H1 (cell line): ENCODE measurements around the gene COQ5. TPM values are rescaled to one million over a fixed set of nuclear protein-coding genes. Genes with fewer than 3 reads are reported as not detected.

Experiments used
- CTCF ChIA-PET: fragments of 300-600 bp; sonication (Branson Sonifier 250); formaldehyde crosslinking; loops from one replicate; lab custom pipeline; 2021; ENCODE audit not compliant: partially characterized antibody; lab: Charles Lee
- POLR2A ChIA-PET: fragments of 300-600 bp; sonication (Branson Sonifier 250); formaldehyde crosslinking; loops from one replicate; lab custom pipeline; 2021; ENCODE audit warnings: inconsistent platforms; ENCODE audit not compliant: partially characterized antibody; lab: Charles Lee
- DNase-seq, 2 experiments: peaks; one replicate each; pipeline versions ENCODE4 v3.0.0 to v3.0.0-alpha.2; 2010 to 2022; ENCODE audit warnings: low spot score in 2 of 2, low read depth in 1 of 2, mixed read lengths in 1 of 2
- FAIRE-seq: peaks from 2 replicates; lab custom pipeline; 2011; peaks lifted over from hg19 to GRCh38; lab: Jason Lieb, UNC
- H2AFZ ChIP-seq: 2 replicates; pipeline ENCODE4 v1.8.1; 2012; ENCODE audit warnings: low read length, inconsistent platforms
- H2AK5ac ChIP-seq: 2 replicates; pipeline ENCODE4 v1.6.1; 2013; ENCODE audit warnings: low read depth, low read length
- H2BK120ac ChIP-seq: replicated peaks from 2 replicates; pipeline ENCODE3; 2013; ENCODE audit warnings: low read depth, low read length, inconsistent platforms
- H2BK12ac ChIP-seq: 2 replicates; pipeline ENCODE4 v1.6.1; 2013; ENCODE audit warnings: low read depth, low read length
- H2BK15ac ChIP-seq: 2 replicates; pipeline ENCODE4 v1.6.1; 2013; ENCODE audit warnings: low read length
- H2BK20ac ChIP-seq: 2 replicates; pipeline ENCODE4 v1.6.1; 2013; ENCODE audit warnings: low read length
- H2BK5ac ChIP-seq: 2 replicates; pipeline ENCODE4 v1.6.1; 2013; ENCODE audit warnings: low read depth, low read length
- H3K14ac ChIP-seq: 2 replicates; pipeline ENCODE4 v1.6.1; 2013; ENCODE audit warnings: inconsistent platforms; ENCODE audit not compliant: insufficient read length
- H3K18ac ChIP-seq: 2 replicates; pipeline ENCODE4 v1.6.1; 2013; ENCODE audit warnings: low read length; ENCODE audit errors: extremely low read depth
- H3K23ac ChIP-seq: 2 replicates; pipeline ENCODE4 v1.6.1; 2013; ENCODE audit warnings: inconsistent platforms; ENCODE audit not compliant: insufficient read length
- H3K23me2 ChIP-seq: 2 replicates; pipeline ENCODE4 v1.6.1; 2013; ENCODE audit warnings: low read depth, low read length
- H3K27ac ChIP-seq: 2 replicates; pipeline ENCODE4 v1.6.1; 2011; ENCODE audit warnings: low read depth, low read length, inconsistent platforms
- H3K27me3 ChIP-seq, 4 experiments: replicated peaks in 1 of 4; 1 replicate in 1 of 4; 2 replicates in 3 of 4; pipeline versions ENCODE4 v1.6.1 to v1.8.1; 2011 to 2013; ENCODE audit warnings: low read length in 3 of 4, mild to moderate bottlenecking in 3 of 4, inconsistent platforms in 2 of 4, mixed read lengths in 2 of 4, moderate library complexity in 1 of 4; ENCODE audit not compliant: control insufficient read depth in 3 of 4, insufficient read depth in 3 of 4; ENCODE audit errors: extremely low read depth in 1 of 4
- H3K36me3 ChIP-seq, 4 experiments: 2 replicates each; pipeline versions ENCODE4 v1.6.1 to v1.8.1; 2011 to 2013; ENCODE audit warnings: mild to moderate bottlenecking in 4 of 4, low read length in 3 of 4, moderate library complexity in 2 of 4, control low read depth in 1 of 4, inconsistent platforms in 1 of 4; ENCODE audit not compliant: insufficient read depth in 4 of 4, control insufficient read depth in 2 of 4
- H3K4ac ChIP-seq: replicated peaks from 2 replicates; pipeline ENCODE3; 2013; ENCODE audit warnings: low read length, low read depth, mixed read lengths, inconsistent platforms; ENCODE audit not compliant: insufficient read length
- H3K4me1 ChIP-seq, 4 experiments: replicated peaks in 1 of 4; 1 replicate in 1 of 4; 2 replicates in 3 of 4; pipeline versions ENCODE4 v1.6.1 to v1.8.1; 2011 to 2013; ENCODE audit warnings: low read length in 3 of 4, inconsistent platforms in 2 of 4, mixed read lengths in 1 of 4; ENCODE audit not compliant: insufficient read depth in 4 of 4, control insufficient read depth in 3 of 4
- H3K4me2 ChIP-seq, 2 experiments: 2 replicates each; pipeline versions ENCODE4 v1.6.1 to v1.8.1; 2011 to 2013; ENCODE audit warnings: low read depth in 2 of 2, low read length in 2 of 2, control low read depth in 1 of 2, inconsistent platforms in 1 of 2, mild to moderate bottlenecking in 1 of 2; ENCODE audit not compliant: insufficient read depth in 1 of 2
- H3K4me3 ChIP-seq, 4 experiments: fragments of 200-600, 300-600 bp in 1 of 4; sonication (generic), shearing (Covaris generic), sonication (Bioruptor Twin) in 1 of 4; 2 replicates each; pipeline versions ENCODE4 v1.5.1 to v1.8.1; 2011 to 2016; ENCODE audit warnings: low read length in 4 of 4, low read depth in 3 of 4, control low read depth in 2 of 4, inconsistent platforms in 2 of 4, mild to moderate bottlenecking in 2 of 4, mixed read lengths in 1 of 4, moderate library complexity in 1 of 4; ENCODE audit not compliant: insufficient read depth in 2 of 4; ENCODE audit errors: extremely low read depth in 1 of 4
- H3K56ac ChIP-seq: replicated peaks from 2 replicates; pipeline ENCODE3; 2013; ENCODE audit warnings: low read depth, mild to moderate bottlenecking, mixed read lengths, low read length, inconsistent platforms; ENCODE audit not compliant: insufficient read length
- H3K79me1 ChIP-seq: 2 replicates; pipeline ENCODE4 v1.6.1; 2013; ENCODE audit warnings: low read depth, low read length, control low read depth
- H3K79me2 ChIP-seq, 2 experiments: 2 replicates each; pipeline versions ENCODE4 v1.6.1 to v1.8.1; 2012 to 2013; ENCODE audit warnings: low read length in 2 of 2, mild to moderate bottlenecking in 2 of 2, inconsistent platforms in 1 of 2; ENCODE audit not compliant: insufficient read depth in 2 of 2, control insufficient read depth in 1 of 2
- H3K9ac ChIP-seq, 4 experiments: replicated peaks in 1 of 4; 1 replicate in 1 of 4; 2 replicates in 3 of 4; pipeline versions ENCODE4 v1.6.1 to v1.8.1; 2011 to 2013; ENCODE audit warnings: low read depth in 3 of 4, low read length in 3 of 4, control low read depth in 2 of 4, mild to moderate bottlenecking in 2 of 4, moderate library complexity in 2 of 4, inconsistent platforms in 1 of 4; ENCODE audit errors: extremely low read depth in 1 of 4
- H3K9me3 ChIP-seq, 2 experiments: 2 replicates each; pipeline versions ENCODE4 v1.6.1 to v1.8.1; 2012 to 2013; ENCODE audit warnings: mild to moderate bottlenecking in 2 of 2, moderate library complexity in 2 of 2, control low read depth in 1 of 2, inconsistent platforms in 1 of 2, low read depth in 1 of 2, low read length in 1 of 2, mixed read lengths in 1 of 2; ENCODE audit not compliant: insufficient read depth in 2 of 2
- H4K20me1 ChIP-seq, 2 experiments: replicated peaks in 1 of 2; 2 replicates each; pipeline versions ENCODE3 to v1.8.1; 2011 to 2013; ENCODE audit warnings: inconsistent platforms in 2 of 2, low read length in 2 of 2, mild to moderate bottlenecking in 1 of 2; ENCODE audit not compliant: insufficient read depth in 2 of 2, control insufficient read depth in 1 of 2
- H4K5ac ChIP-seq: 2 replicates; pipeline ENCODE4 v1.6.1; 2013; ENCODE audit warnings: low read length, low read depth, mixed read lengths, inconsistent platforms; ENCODE audit not compliant: insufficient read length
- H4K8ac ChIP-seq: 2 replicates; pipeline ENCODE4 v1.8.0; 2013; ENCODE audit warnings: mild to moderate bottlenecking, moderate library complexity, low read length, inconsistent platforms; ENCODE audit not compliant: insufficient read depth; ENCODE audit errors: extremely low read depth
- H4K91ac ChIP-seq: replicated peaks from 2 replicates; pipeline ENCODE3; 2013; ENCODE audit warnings: low read length, mixed read lengths, inconsistent platforms; ENCODE audit not compliant: insufficient read length
- BCL11A ChIP-seq, 2 experiments: IDR thresholded peaks; one replicate each; pipeline ENCODE4 v1.6.1; 2011; ENCODE audit warnings: low read depth in 2 of 2, low read length in 2 of 2, mild to moderate bottlenecking in 2 of 2
- CREB1 ChIP-seq: IDR thresholded peaks from 2 replicates; pipeline ENCODE4 v1.6.1; 2012; ENCODE audit warnings: inconsistent platforms
- EZH2 ChIP-seq: fragments of 200-600 bp; sonication (generic); IDR thresholded peaks from 2 replicates; pipeline ENCODE4 v1.7.1; 2012; ENCODE audit warnings: low read depth, mild to moderate bottlenecking, moderate library complexity, low read length, inconsistent platforms; ENCODE audit not compliant: severe bottlenecking
- JUND ChIP-seq: IDR thresholded peaks from 2 replicates; pipeline ENCODE4 v1.6.1; 2011; ENCODE audit warnings: mild to moderate bottlenecking, improper control_type of control experiment, low read length
- POLR2A ChIP-seq, 2 experiments: IDR thresholded peaks; 1 replicate in 1 of 2; 2 replicates in 1 of 2; pipeline ENCODE4 v1.6.1; 2011; ENCODE audit warnings: low read depth in 2 of 2, low read length in 2 of 2, mild to moderate bottlenecking in 2 of 2; ENCODE audit errors: control extremely low read depth in 1 of 2
- TAF7 ChIP-seq: optimal IDR thresholded peaks from 2 replicates; pipeline ENCODE3; 2011; ENCODE audit warnings: low read depth, mild to moderate bottlenecking, inconsistent platforms, low read length, moderate library complexity, borderline replicate concordance
- USF2 ChIP-seq: IDR thresholded peaks from 2 replicates; pipeline ENCODE4 v1.6.1; 2011; ENCODE audit warnings: low read length, improper control_type of control experiment
- WGBS, 2 experiments: shearing (Covaris generic) in 1 of 2; methylation state at CpG; one replicate each; pipeline versions ENCODE4 v1.1.6 to v1.1.7; 2013 to 2015; ENCODE audit warnings: low lambda C conversion rate in 2 of 2, mixed read lengths in 2 of 2, inconsistent platforms in 1 of 2, low coverage in 1 of 2, missing lambda C conversion rate in 1 of 2; ENCODE audit not compliant: insufficient replicate concordance in 2 of 2, insufficient coverage in 1 of 2, insufficient read length in 1 of 2; ENCODE audit errors: extremely low coverage in 1 of 2, missing lambda C conversion rate in 1 of 2; 5-methylcytosine and 5-hydroxymethylcytosine counted together
- polyA plus RNA-seq, 7 experiments: library from polyadenylated mRNA; depleted of rRNA in 3 of 7; stranded (reverse) in 5 of 7; unstranded in 2 of 7; fragments of >200 nt in 5 of 7; fragments of 200-250 nt in 2 of 7; gene quantifications; 1 replicate in 5 of 7; 2 replicates in 1 of 7; 4 replicates in 1 of 7; pipeline versions ENCODE4 v1.2.1 to v1.2.3, GENCODE V29; 2011 to 2013; ENCODE audit warnings: missing spikeins in 2 of 7, mixed read lengths in 2 of 7
- total RNA-seq: library from RNA; stranded (reverse); fragmentation: NEBNext Ultra II Directional; extraction: Animal tissue kit (Norgen Biotek cat#: 25700); gene quantifications from 2 replicates; pipeline ENCODE4 v1.2.1, GENCODE V29; 2021

Gene COQ5
- total and polyA plus RNA-seq, 2 of the 8 experiments (the other 6 are each of a cell fraction or from before 2014, with no cell fraction given) = 35.1 to 35.8 TPM

- POLR2A ChIA-PET = interaction anchor here (1.3 kb wide), 1 partner anchor 36 kb away, joined by 3 read pairs; no protein-coding TSS in a partner anchor
- Histone ChIP-seq H3K27me3 (no peaks in the 10 kb centered on the region), H2BK15ac (no peak overlapping the region), H2BK12ac (no peak overlapping the region), H2AK5ac (no peak overlapping the region), H3K18ac (no peak overlapping the region), H3K14ac (no peak overlapping the region), H4K8ac (no peak overlapping the region), H3K9ac (no peak overlapping the region), H3K56ac (no peak overlapping the region), H3K27ac (no peak overlapping the region), H3K4me1 (no peaks in the 10 kb centered on the region; a peak in 1 of 7 replicates), H3K4me2 (no peak overlapping the region), H3K9me3 (no peaks in the 10 kb centered on the region), H3K23ac (no peak overlapping the region), H3K79me2 (no peaks in the 10 kb centered on the region), H2BK120ac (no peak overlapping the region), H2BK5ac (no peak overlapping the region), H3K4me3 (no peak overlapping the region), H3K23me2 (no peaks in the 10 kb centered on the region), H3K4ac (no peak overlapping the region), H2BK20ac (no peak overlapping the region), H3K79me1 (no peaks in the 10 kb centered on the region), H3K36me3 (peaks cover 35 to 81% (median 62%) of the 10 kb centered on the region in 4 experiments), H2AFZ (no peak overlapping the region), H4K5ac (no peak overlapping the region), H4K91ac (no peak overlapping the region), H4K20me1 (peaks cover 0 to 8% of the 10 kb centered on the region in 2 experiments)
- WGBS, 2 experiments = 96% methylated on average over 6 of the region's 6 CpGs; no CpG with 5 or more reads in 1 of the 2 experiments
- CTCF ChIA-PET = interaction anchor here (2.6 kb wide), 1 partner anchor 10 kb away, joined by 10 read pairs; no protein-coding TSS in a partner anchor
- DNase-seq = no peak
- TF ChIP-seq BCL11A (IDR thresholded peaks at IDR 0.05; ENCODE audit: low read depth in 2 of 2, low read length in 2 of 2) (no peak), TAF7 (no peak), POLR2A (IDR thresholded peaks at IDR 0.05; ENCODE audit: control extremely low read depth in 1 of 2, low read depth in 2 of 2, low read length in 2 of 2) (no peak), JUND (no peak), CREB1 (no peak), EZH2 (no peak), USF2 (no peak)
- FAIRE-seq = no peak
Observed at GRCh38 chr12:120573560-120573959, 44.6 kb upstream of the COQ5 start.
